Cardiac muscle cell (in vitro differentiated cells and primary cell): ENCODE measurements around the gene CFD. TPM values are rescaled to one million over a fixed set of nuclear protein-coding genes. Genes with fewer than 3 reads are reported as not detected.

Source experiments
- DNase-seq, 2 donors: peaks; one replicate each; pipeline versions ENCODE4 v3.0.0 to v3.0.0-alpha.2; 2010 to 2017; ENCODE audit warnings: low read depth in 1 of 2, low spot score in 1 of 2
- H3K27ac ChIP-seq: fragments of 200-600 bp; sonication (generic); 2 replicates; pipeline ENCODE4 v1.5.1; 2016
- H3K27me3 ChIP-seq: fragments of 200-600 bp; sonication (generic); 2 replicates; pipeline ENCODE4 v1.6.0; 2016; ENCODE audit warnings: control low read depth
- H3K36me3 ChIP-seq: fragments of 200-600 bp; sonication (generic); 2 replicates; pipeline ENCODE4 v1.5.1; 2016; ENCODE audit warnings: control low read depth
- H3K4me1 ChIP-seq: fragments of 200-600 bp; sonication (generic); 2 replicates; pipeline ENCODE4 v1.8.1; 2017; ENCODE audit warnings: low read depth, mild to moderate bottlenecking, mixed run types
- H3K4me3 ChIP-seq: fragments of 200-600 bp; sonication (generic); 2 replicates; pipeline ENCODE4 v1.5.1; 2016; ENCODE audit warnings: mild to moderate bottlenecking
- H3K9me3 ChIP-seq: fragments of 200-600 bp; sonication (generic); 2 replicates; pipeline ENCODE4 v1.5.1; 2017; ENCODE audit warnings: low read depth, mild to moderate bottlenecking, control low read depth
- CTCF ChIP-seq: IDR thresholded peaks from 2 replicates; pipeline ENCODE4 v1.5.1; 2012; ENCODE audit warnings: low read depth, mild to moderate bottlenecking, low read length
- polyA plus RNA-seq: library from polyadenylated mRNA; unstranded; fragments of >200 nt; fragmentation: Nextera tagmentation; extraction: Ambion mirVana; gene quantifications from 2 replicates; pipeline ENCODE4 v1.2.1, GENCODE V29; 2016
- total RNA-seq: library from RNA; depleted of rRNA; stranded (reverse); fragments of >200 nt; gene quantifications from 2 replicates; pipeline ENCODE4 v1.2.3, GENCODE V29; 2016

CFD gene
- total and polyA plus RNA-seq, 2 experiments from 2014 or later: 2.9 to 3.1 TPM

- Histone ChIP-seq H3K9me3 (no peaks in the 10 kb centered on the region), H3K27me3 (peaks cover 32% of the 10 kb centered on the region), H3K27ac (no peak overlapping the region), H3K4me1 (no peaks in the 10 kb centered on the region), H3K36me3 (no peaks in the 10 kb centered on the region), H3K4me3 (no peak overlapping the region)
- DNase-seq: peak in 1 of 2 donors; percentile 68
- TF ChIP-seq CTCF: no peak
Observed at GRCh38 chr19:861756-862580, 2.5 kb downstream of the CFD start.

GRCh38 chr19:862581-863314 is 3.3 kb downstream of the CFD start:
- no peak for TF ChIP-seq CTCF
- peak overlapping the region; percentile 5 for H3K4me3 ChIP-seq
- H3K27ac ChIP-seq: no peak overlapping the region
- peaks cover 32% of the 10 kb centered on the region for H3K27me3 ChIP-seq
- no peaks in the 10 kb centered on the region for H3K4me1 ChIP-seq
- no peaks in the 10 kb centered on the region for H3K9me3 ChIP-seq
- peaks cover 2% of the 10 kb centered on the region for H3K36me3 ChIP-seq
- peak; percentile 61 to 79 for DNase-seq

GRCh38 chr19:863315-863620 is 3.8 kb downstream of the CFD start:
- TF ChIP-seq CTCF: no peak
- Histone ChIP-seq H3K4me3 (no peak overlapping the region), H3K36me3 (peaks cover 7% of the 10 kb centered on the region)

GRCh38 chr19:866769-867300 is 7.4 kb downstream of the CFD start:
- Histone ChIP-seq H3K9me3 (no peaks in the 10 kb centered on the region), H3K4me3 (no peak overlapping the region), H3K4me1 (no peaks in the 10 kb centered on the region), H3K27ac (no peak overlapping the region), H3K36me3 (peaks cover 10% of the 10 kb centered on the region), H3K27me3 (peaks cover 2% of the 10 kb centered on the region)
- no peak for TF ChIP-seq CTCF
- DNase-seq: no peak

More at GRCh38 chr19:863315-863620, 3.8 kb downstream of the CFD start:
- no peaks in the 10 kb centered on the region for H3K4me1 ChIP-seq
- peaks cover 32% of the 10 kb centered on the region for H3K27me3 ChIP-seq
- no peak overlapping the region for H3K27ac ChIP-seq
- no peaks in the 10 kb centered on the region for H3K9me3 ChIP-seq
- no peak for DNase-seq

- Histone ChIP-seq H3K27me3 (no peaks in the 10 kb centered on the region), H3K9me3 (no peaks in the 10 kb centered on the region), H3K4me1 (no peaks in the 10 kb centered on the region), H3K36me3 (peaks cover 10% of the 10 kb centered on the region), H3K27ac (no peak overlapping the region), H3K4me3 (no peak overlapping the region)
- no peak for DNase-seq
- no peak for TF ChIP-seq CTCF
Observed at GRCh38 chr19:867301-867793, 7.9 kb downstream of the CFD start.
